ENCODE results near the gene NELFA. TPM values are rescaled to one million over a fixed set of nuclear protein-coding genes. Genes with fewer than 3 reads are reported as not detected.
A peak's percentile ranks its signal among the peaks of the same experiment; 100 is the strongest.

NELFA gene
- total RNA-seq, 1 experiment from 2014 or later, result 27.0 TPM

GRCh38 chr4:2045518-2045951, 36.8 kb upstream of the NELFA start:
- ChIA-PET CTCF (no interaction called here), POLR2A (no interaction called here)
- intact Hi-C loops (cut with micrococcal nuclease; ENCODE audit: unreplicated experiment) (no loop called here), in situ Hi-C loops (cut with HindIII; ENCODE audit: low pct_unique_long_range_greater_than_20kb, low sequenced_read_pairs) (no loop called here)
- BruUV-seq (replicated peaks), result no TSS peak
- no peak for DNase-seq (ENCODE audit: low read depth, low spot score)
- H3K36me3 ChIP-seq (ENCODE audit: control insufficient read depth, insufficient read depth, low read length), result no peaks in the 10 kb centered on the region
- H3K27me3 ChIP-seq (ENCODE audit: control insufficient read depth, insufficient read depth, low read length), result no peaks in the 10 kb centered on the region
- H3K27ac ChIP-seq (ENCODE audit: low read length), result no peak overlapping the region
- H3K9me3 ChIP-seq (ENCODE audit: control insufficient read depth, insufficient read depth, low read depth, low read length), result no peaks in the 10 kb centered on the region
- no peak overlapping the region for H3K4me3 ChIP-seq (ENCODE audit: low read depth in 2 of 2, low read length in 2 of 2)
- TF ChIP-seq CTCF (IDR thresholded peaks at IDR 0.05), result no peak
- no peak for TF ChIP-seq REST (IDR thresholded peaks at IDR 0.05; ENCODE audit: insufficient read depth in 1 of 2, low read depth in 2 of 2, low read length in 1 of 2)
- TF ChIP-seq SIN3A (IDR thresholded peaks at IDR 0.05; ENCODE audit: borderline replicate concordance, insufficient read depth, low read depth, low read length), result no peak
- TF ChIP-seq POLR2AphosphoS5 (IDR thresholded peaks at IDR 0.05; ENCODE audit: low read depth, low read length), result no peak
- no peak for TF ChIP-seq TCF7L2 (IDR thresholded peaks at IDR 0.05; ENCODE audit: low read depth, low read length)
- peak; percentile 14; the same call in 1 of the 2 replicates for ATAC-seq
- no peaks in the 10 kb centered on the region; the same call in 1 of the 2 replicates for H3K4me1 ChIP-seq (ENCODE audit: control insufficient read depth, insufficient read depth, low read length)

GRCh38 chr4:2044542-2045517, 36.1 kb upstream of the NELFA start:
- no peak overlapping the region for H3K4me3 ChIP-seq (ENCODE audit: low read depth in 2 of 2, low read length in 2 of 2)
- H3K36me3 ChIP-seq (ENCODE audit: control insufficient read depth, insufficient read depth, low read length), result no peaks in the 10 kb centered on the region
- no peak for DNase-seq (ENCODE audit: low read depth, low spot score)
- CTCF ChIA-PET, result no interaction called here
- H3K27ac ChIP-seq (ENCODE audit: low read length), result no peak overlapping the region
- no peaks in the 10 kb centered on the region for H3K9me3 ChIP-seq (ENCODE audit: control insufficient read depth, insufficient read depth, low read depth, low read length)
- no peaks in the 10 kb centered on the region for H3K27me3 ChIP-seq (ENCODE audit: control insufficient read depth, insufficient read depth, low read length)
- no peaks in the 10 kb centered on the region; the same call in 1 of the 2 replicates for H3K4me1 ChIP-seq (ENCODE audit: control insufficient read depth, insufficient read depth, low read length)
- in situ Hi-C loops (cut with HindIII; ENCODE audit: low pct_unique_long_range_greater_than_20kb, low sequenced_read_pairs), result no loop called here
- TF ChIP-seq REST (IDR thresholded peaks at IDR 0.05; ENCODE audit: insufficient read depth in 1 of 2, low read depth in 2 of 2, low read length in 1 of 2), result no peak
- TF ChIP-seq POLR2AphosphoS5 (IDR thresholded peaks at IDR 0.05; ENCODE audit: low read depth, low read length), result no peak
- BruUV-seq (replicated peaks), result no TSS peak
- POLR2A ChIA-PET, result no interaction called here
- ATAC-seq, result no peak
- intact Hi-C loops (cut with micrococcal nuclease; ENCODE audit: unreplicated experiment), result no loop called here
